H7 (cell line): ENCODE results near the gene ARMH1. TPM values are rescaled to one million over a fixed set of nuclear protein-coding genes. Genes with fewer than 3 reads are reported as not detected.

Experiments used
- DNase-seq: peaks from one replicate; pipeline ENCODE4 v3.0.0; 2012
- H3K27me3 ChIP-seq: 2 replicates; pipeline ENCODE4 v1.6.0; 2011; ENCODE audit warnings: mild to moderate bottlenecking, low read length; ENCODE audit not compliant: control insufficient read depth, insufficient read depth
- H3K36me3 ChIP-seq: replicated peaks from 2 replicates; pipeline ENCODE4 v1.5.1; 2011; ENCODE audit warnings: low read length; ENCODE audit not compliant: control insufficient read depth, insufficient read depth
- H3K4me3 ChIP-seq: 2 replicates; pipeline ENCODE4 v1.5.1; 2011; ENCODE audit warnings: low read depth, mild to moderate bottlenecking, control low read depth, low read length, moderate library complexity; ENCODE audit not compliant: insufficient read depth
- total RNA-seq: library from RNA; depleted of rRNA; stranded (reverse); fragments of >200 nt; shearing (Covaris generic); gene quantifications from 2 replicates; pipeline ENCODE4 v1.2.3, GENCODE V29; 2014

ARMH1 gene
- total RNA-seq, 1 experiment from 2014 or later, result 0.62 TPM

- Histone ChIP-seq H3K36me3 (no peaks in the 10 kb centered on the region), H3K4me3 (peak overlapping the region; percentile 89), H3K27me3 (no peaks in the 10 kb centered on the region)
- no peak for DNase-seq
Observed at GRCh38 chr1:44672961-44673674, 1.4 kb upstream of the ARMH1 start.

- Histone ChIP-seq H3K36me3 (no peaks in the 10 kb centered on the region), H3K4me3 (peak overlapping the region; percentile 89), H3K27me3 (no peaks in the 10 kb centered on the region)
- no peak for DNase-seq
Observed at GRCh38 chr1:44673675-44674112, 820 bp upstream of the ARMH1 start.

- Histone ChIP-seq H3K4me3 (peak overlapping the region; percentile 89), H3K27me3 (no peaks in the 10 kb centered on the region), H3K36me3 (no peaks in the 10 kb centered on the region)
- no peak for DNase-seq
Observed at GRCh38 chr1:44675186-44675585, 672 bp downstream of the ARMH1 start.

- Histone ChIP-seq H3K27me3 (no peaks in the 10 kb centered on the region), H3K36me3 (no peaks in the 10 kb centered on the region)
- no peak for DNase-seq
Observed at GRCh38 chr1:44676484-44677200, 2.1 kb downstream of the ARMH1 start.

GRCh38 chr1:44677201-44677766 is 2.8 kb downstream of the ARMH1 start:
- Histone ChIP-seq H3K36me3 (no peaks in the 10 kb centered on the region), H3K27me3 (no peaks in the 10 kb centered on the region), H3K4me3 (no peak overlapping the region)
- peak; percentile 43 for DNase-seq

More at GRCh38 chr1:44676484-44677200, 2.1 kb downstream of the ARMH1 start:
- H3K4me3 ChIP-seq, result no peak overlapping the region

- no peak for DNase-seq
- H3K27me3 ChIP-seq, result no peaks in the 10 kb centered on the region
Observed at GRCh38 chr1:44678120-44678519, 3.6 kb downstream of the ARMH1 start.

GRCh38 chr1:44678626-44679025 is 4.1 kb downstream of the ARMH1 start:
- Histone ChIP-seq H3K27me3 (no peaks in the 10 kb centered on the region), H3K36me3 (no peaks in the 10 kb centered on the region)
- no peak for DNase-seq

More at GRCh38 chr1:44678120-44678519, 3.6 kb downstream of the ARMH1 start:
- no peaks in the 10 kb centered on the region for H3K36me3 ChIP-seq
- H3K4me3 ChIP-seq, result no peak overlapping the region

GRCh38 chr1:44679468-44679867 is 5.0 kb downstream of the ARMH1 start:
- Histone ChIP-seq H3K27me3 (no peaks in the 10 kb centered on the region), H3K4me3 (no peak overlapping the region), H3K36me3 (no peaks in the 10 kb centered on the region)
- DNase-seq, result no peak

More at GRCh38 chr1:44678626-44679025, 4.1 kb downstream of the ARMH1 start:
- no peak overlapping the region for H3K4me3 ChIP-seq

- Histone ChIP-seq H3K27me3 (no peaks in the 10 kb centered on the region), H3K36me3 (no peaks in the 10 kb centered on the region), H3K4me3 (no peak overlapping the region)
- peak; percentile 73 for DNase-seq
Observed at GRCh38 chr1:44681905-44682882, 7.7 kb downstream of the ARMH1 start.

GRCh38 chr1:44682883-44683265 is 8.4 kb downstream of the ARMH1 start:
- Histone ChIP-seq H3K4me3 (no peak overlapping the region), H3K27me3 (no peaks in the 10 kb centered on the region), H3K36me3 (no peaks in the 10 kb centered on the region)
- no peak for DNase-seq

GRCh38 chr1:44684525-44684924 is 10.0 kb downstream of the ARMH1 start:
- H3K27me3 ChIP-seq, result no peaks in the 10 kb centered on the region
- no peak overlapping the region for H3K4me3 ChIP-seq
- DNase-seq, result no peak
- no peaks in the 10 kb centered on the region for H3K36me3 ChIP-seq

GRCh38 chr1:44685218-44685617 is 10.7 kb downstream of the ARMH1 start:
- no peaks in the 10 kb centered on the region for H3K36me3 ChIP-seq
- no peak for DNase-seq
- no peak overlapping the region for H3K4me3 ChIP-seq
- H3K27me3 ChIP-seq, result no peaks in the 10 kb centered on the region

GRCh38 chr1:44685881-44686280 is 11.4 kb downstream of the ARMH1 start:
- Histone ChIP-seq H3K27me3 (no peaks in the 10 kb centered on the region), H3K36me3 (no peaks in the 10 kb centered on the region), H3K4me3 (no peak overlapping the region)
- no peak for DNase-seq
